ENCODE data around the gene TMED4. TPM values are rescaled to one million over a fixed set of nuclear protein-coding genes. Genes with fewer than 3 reads are reported as not detected.

TMED4 gene
- 117 and 183 TPM in 2 replicates for total RNA-seq

DNA sequence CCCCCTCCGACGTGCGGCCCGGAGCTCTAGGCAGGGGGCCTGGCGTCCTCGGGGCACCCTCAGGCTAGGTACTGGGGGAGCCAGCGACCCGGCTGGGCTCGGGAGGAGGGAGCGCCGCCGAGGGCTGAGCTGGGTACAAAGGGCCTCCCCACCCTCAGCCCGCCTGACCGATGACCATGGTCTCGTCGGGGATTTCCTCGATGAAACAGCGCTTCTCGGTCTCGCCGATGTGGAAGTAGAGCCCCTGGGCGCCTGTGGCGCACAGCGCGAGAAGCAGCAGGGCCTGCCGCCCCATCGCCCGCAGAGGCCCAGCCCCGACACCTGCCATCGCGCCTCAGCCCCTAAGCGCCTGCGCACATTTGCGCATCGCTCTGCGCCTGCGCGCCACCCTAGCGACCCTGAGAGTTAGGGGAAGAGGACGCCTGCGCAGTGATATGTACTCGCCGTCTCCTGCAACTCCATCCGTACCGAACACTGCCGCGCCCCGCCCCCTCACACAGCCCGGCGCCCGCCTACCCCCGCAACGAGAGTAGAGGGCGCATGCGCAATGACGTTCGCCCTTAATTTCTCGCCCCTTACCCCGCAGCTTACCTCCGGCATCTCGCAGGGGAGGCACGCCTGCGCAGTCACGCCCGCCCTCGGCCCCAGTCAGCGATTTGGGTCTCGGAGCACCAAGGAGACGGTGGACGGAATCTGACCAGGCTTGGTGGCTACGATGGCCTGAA lies at the start of gene TMED4:
TSS of gene TMED4 (minus strand) at position 353 of the 725 bp plus-strand sequence. CDS start at position 328, 25 bp downstream.

GRCh38 chr7:44606341-44607140 lies 24.5 kb upstream of the TMED4 start, which contains the start of gene OGDH:
Gene OGDH (plus strand): TSS chr7:44606627. CDS start chr7:44624344, 17,717 bp downstream.

GRCh38 chr7:44573464-44574286 lies 8.4 kb downstream of the TMED4 start, which contains the start of gene DDX56:
Gene DDX56 (minus strand): TSS chr7:44573908. CDS start chr7:44573895, 13 bp downstream.

DNA sequence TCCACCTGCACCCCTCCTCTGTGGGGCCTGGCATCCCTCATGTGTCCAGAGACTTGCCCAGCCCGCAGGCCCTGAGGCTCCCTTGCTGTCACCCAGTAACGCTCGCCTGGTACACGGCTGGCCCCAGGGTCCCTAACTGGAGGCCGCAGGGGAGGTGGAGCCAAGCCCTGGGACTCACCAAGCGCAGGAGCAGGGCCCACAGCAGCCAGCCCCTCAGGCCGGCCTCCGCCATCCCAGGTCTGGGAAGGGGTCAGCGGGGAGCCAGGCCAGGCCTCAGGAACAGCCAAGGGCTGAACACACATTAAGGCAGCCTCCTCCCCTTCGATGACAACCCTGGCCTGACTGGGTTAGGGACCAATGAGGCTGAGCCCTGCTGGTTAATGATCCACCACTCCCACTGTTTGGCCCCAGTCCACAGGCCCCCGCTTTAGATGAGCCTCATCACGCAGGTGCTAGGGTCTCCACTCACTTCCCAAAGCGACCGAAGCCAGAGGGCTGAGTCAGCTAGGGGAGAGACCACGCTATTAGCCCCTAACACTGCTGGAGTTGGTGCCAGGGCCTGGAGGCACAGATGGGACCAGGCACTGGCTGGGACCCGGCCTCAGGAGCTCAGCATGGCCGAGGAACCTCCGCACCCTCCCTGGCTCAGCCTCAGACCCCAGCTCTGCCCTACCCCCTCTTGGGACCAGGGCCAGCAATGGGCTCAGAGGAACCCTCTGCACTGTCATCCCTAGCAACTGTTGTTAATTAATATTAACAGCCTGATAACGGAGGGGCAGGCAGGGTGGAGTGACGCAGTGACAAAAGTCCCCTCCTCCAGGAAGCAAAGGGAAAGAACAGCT lies 40.8 kb downstream of the TMED4 start, which contains the start of gene NPC1L1:
TSS of gene NPC1L1 (minus strand) at position 303 of the 842 bp plus-strand sequence. CDS start at position 232, 71 bp downstream.

Other genes with a start within 250 kb of the TMED4 start
- gene NUDCD3, start 91.6 kb downstream of the TMED4 start, total RNA-seq, result 74.4 and 80.7 TPM in 2 replicates
- not detected in 2 replicates for gene NPC1L1, start 40.9 kb downstream of the TMED4 start, total RNA-seq
- 70.8 and 76.1 TPM in 2 replicates for gene DDX56, start 8.3 kb downstream of the TMED4 start, total RNA-seq
- gene OGDH, start 24.4 kb upstream of the TMED4 start, total RNA-seq, result 46.4 and 82.2 TPM in 2 replicates
- gene ZMIZ2, start 166.6 kb upstream of the TMED4 start, total RNA-seq, result 7.8 and 8.8 TPM in 2 replicates
- 3,439 and 4,627 TPM in 2 replicates for gene PPIA, start 214.4 kb upstream of the TMED4 start, total RNA-seq

Data from epithelial cell of umbilical artery (primary cell).